NCI-H345 (cell line): Measurements from ENCODE around the gene TP53INP2.
"Not testable (repeated sequence)": the region's sequence is repeated elsewhere in the genome, so short reads cannot be mapped to it uniquely, and the experiment has no call there.

Experiments
- DNase-seq: peaks from one replicate; lab custom pipeline; 2025; lab: John Stamatoyannopoulos, UW

The TP53INP2 gene, protein sequence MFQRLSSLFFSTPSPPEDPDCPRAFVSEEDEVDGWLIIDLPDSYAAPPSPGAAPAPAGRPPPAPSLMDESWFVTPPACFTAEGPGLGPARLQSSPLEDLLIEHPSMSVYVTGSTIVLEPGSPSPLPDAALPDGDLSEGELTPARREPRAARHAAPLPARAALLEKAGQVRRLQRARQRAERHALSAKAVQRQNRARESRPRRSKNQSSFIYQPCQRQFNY

DNA sequence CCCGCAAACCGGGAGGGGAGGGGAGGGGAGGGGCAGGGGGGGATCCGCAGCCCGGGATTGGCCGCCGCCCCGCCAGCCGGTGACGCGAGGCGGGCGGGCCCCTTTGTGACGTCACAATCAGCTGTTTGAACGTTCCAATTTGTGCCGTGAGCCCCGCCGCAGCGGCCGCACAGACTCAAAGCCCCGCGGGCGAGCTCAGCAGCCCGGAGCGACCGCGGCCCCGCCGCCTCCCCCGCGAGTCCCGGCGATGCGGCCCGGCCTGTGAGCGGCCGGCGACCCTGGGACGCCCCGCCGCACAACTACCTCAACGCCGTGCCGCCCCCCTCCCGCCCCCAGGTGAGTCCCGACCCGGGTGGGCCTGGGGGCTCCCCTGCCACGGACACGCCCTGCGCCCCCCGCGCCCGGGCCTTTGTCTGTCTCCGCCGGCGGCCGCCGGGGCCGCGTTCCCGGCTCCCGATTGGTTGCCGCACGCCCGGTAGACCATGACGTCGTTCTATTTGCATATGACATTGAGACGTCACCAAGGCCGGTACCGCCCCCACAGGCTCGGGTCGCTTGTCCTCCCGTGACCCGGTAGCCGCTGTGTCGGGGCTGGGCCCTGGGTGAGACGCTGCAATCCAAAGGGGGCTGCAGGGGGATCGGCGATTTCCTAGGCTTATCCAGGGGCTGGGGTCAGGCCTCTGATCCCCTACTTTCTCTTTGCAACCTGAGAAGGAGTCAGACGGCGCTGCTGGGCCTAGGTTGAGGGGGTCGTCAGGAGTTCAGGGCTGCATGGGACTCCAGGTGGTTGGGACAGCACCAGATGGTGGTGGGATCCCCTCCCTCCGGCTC lies at the start of gene TP53INP2:
TP53INP2 (plus strand) TSS at position 168 of the 831 bp plus-strand sequence. CDS start 4,396 bp downstream, outside the sequence.
- DNase-seq: peak; percentile 93

DNA sequence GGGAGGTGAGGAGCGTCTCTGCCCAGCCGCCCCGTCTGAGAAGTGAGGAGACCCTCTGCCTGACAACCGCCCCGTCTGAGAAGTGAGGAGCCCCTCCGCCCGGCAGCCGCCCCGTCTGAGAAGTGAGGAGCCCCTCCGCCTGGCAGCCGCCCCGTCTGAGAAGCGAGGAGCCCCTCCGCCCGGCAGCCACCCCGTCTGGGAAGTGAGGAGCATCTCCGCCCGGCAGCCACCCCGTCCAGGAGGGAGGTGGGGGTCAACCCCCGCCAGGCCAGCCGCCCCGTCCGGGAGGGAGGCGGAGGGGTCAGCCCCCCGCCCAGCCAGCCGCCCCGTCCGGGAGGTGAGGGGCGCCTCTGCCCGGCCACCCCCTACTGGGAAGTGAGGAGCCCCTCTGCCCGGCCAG lies 45.5 kb upstream of the TP53INP2 start:
- DNase-seq: not testable (repeated sequence)

DNA sequence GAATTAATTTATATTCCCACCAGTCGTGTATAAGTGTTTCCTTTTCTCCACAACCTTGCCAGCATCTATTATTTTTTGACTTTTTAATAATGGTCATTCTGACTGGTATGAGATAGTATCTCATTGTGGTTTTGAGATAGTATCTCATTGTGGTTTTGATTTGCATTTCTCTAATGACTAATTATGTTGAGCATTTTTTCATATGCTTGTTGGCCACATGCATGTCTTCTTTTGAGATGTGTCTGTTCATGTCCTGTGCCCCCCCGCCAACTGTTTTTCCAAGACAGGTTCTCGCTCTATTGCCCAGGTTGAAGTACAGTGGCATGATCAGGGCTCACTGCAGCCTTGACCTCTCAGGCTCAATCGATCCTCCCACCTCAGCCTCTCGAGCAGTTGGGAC lies 42.3 kb upstream of the TP53INP2 start:
- DNase-seq: not testable (repeated sequence)

DNA sequence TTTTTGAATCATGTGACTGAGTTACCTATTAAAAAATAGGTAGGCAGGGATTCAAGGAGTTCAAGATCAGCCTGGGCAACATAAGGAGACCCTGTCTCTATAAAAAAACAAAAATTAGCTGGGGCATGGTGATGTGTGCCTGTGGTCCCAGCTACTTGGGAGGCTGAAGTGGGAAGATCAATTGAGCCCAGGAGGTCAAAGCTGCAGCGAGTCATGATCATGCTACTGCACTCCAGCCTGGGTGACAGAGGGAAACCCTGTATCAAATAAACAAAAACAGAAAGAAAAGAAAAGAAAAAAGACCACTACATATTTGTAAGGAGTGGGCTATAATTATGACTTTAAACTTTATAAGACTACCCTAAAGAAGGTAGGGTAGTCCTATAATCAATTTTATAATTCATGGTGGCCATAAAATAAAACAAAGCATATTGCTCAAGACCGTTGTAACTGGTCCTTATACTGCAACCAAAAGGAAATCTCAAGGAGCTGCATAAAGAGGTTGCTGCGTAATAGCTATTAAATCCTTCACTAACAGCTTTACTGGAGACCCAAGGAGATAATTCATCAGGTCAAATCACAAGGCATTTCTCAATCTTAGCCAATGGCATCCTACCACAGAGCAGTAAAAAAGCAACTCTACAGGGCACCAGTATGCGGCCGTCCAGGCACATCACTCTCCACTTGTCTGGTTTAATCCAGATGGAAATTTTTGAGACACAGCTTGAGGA lies 40.8 kb upstream of the TP53INP2 start:
- no peak for DNase-seq

DNA sequence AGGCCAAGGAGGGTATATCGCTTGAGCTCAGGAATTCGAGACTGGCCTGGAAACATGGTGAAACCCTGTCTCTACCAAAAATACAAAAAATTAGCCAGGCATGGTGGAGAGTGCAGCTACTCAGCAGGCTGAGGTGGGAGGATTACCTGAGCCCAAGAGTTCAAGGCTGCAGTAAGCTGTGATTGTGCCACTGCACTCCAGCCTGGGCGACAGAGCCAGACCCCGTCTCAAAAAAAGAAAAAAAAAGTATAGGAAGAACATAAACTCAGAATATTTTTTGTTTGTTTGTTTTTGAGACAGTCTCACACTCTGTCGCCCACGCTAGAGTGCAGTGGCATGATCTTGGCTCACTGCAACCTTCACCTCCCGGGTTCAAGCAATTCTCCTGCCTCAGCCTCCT lies 39.4 kb upstream of the TP53INP2 start:
- not testable (repeated sequence) for DNase-seq

DNA sequence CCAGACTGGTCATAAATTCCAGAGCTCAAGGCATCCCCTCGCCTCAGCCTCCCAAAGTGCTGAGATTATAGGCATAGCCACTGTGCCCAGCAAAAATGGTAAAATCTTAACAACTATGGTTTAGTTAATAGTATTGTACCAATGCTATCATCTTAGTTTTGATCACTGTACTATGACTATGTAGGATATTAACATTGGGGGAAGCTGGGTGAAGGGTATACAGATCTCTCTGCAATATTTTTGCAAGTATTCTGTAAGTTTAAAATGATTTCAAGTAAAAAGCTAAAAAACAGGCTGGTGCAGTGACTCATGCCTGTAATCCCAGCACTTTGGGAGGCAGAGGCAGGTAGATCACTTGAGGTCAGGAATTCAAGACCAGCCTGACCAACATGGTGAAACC lies 35.0 kb upstream of the TP53INP2 start:
- no peak for DNase-seq

DNA sequence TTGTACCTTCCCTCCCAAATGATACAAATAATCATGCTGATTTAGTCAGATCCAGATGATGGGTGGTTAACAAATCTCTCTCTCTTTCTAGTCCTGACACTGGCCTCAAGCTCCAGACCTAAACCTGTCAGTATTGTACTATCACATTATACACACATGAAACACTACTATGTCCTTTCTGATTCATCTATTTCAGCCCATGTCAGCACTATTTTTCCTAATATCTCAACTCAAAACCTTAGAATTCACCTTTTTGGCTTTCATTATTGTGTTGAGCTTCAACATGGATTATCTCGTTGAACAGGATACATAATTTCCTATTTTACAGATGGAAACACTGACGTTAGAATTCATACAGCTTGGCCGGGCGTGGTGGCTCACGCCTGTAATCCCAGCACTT lies 30.7 kb upstream of the TP53INP2 start:
- no peak for DNase-seq

DNA sequence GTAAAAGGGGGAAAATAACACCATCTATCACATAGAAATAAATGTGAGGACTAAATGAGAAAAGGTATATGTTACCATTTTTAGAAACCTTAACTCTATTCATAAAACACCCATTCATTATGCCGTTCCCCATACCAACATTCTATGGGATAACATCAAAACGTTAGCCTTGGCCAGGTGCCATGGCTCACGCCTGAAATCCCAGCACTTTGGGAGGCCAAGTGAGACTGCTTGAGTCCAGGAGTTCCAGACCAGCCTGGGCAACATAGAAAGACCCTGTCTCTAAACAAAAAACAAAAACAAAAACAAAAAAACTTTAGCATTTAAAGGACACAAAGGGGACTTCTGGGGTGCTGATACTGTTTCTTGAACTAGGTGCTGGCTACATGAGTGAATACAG lies 28.6 kb upstream of the TP53INP2 start:
- DNase-seq: no peak

DNA sequence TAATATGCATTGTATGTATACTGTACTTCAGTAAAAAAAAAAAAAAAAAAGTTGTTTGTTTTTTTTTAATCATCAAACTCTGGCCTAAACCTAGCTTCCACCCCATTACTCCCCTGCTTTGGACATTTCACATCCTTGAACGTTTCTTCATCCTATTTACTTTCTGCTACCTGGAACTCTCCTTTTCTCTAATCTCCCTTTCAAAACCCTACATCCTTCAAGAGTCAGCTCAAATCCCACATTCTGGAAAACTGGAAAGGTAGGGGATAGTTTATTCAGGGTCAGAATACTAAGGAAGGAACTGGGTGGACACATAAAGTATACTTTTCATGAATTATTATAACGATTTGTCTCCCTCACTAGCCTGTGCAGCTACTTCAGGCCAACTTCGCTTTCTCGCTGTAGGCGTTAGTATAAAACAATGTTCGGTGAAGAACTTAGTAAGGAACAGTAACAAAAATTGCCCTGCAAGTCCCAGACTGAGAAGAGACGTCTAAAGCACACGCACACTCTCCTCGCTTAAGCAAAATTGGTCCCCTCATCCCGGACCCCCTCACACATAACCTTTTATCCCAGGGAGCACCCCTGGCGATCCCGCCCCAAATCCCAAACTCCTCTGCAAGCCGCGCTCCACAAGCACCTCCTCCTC lies 28.0 kb upstream of the TP53INP2 start:
- no peak for DNase-seq

DNA sequence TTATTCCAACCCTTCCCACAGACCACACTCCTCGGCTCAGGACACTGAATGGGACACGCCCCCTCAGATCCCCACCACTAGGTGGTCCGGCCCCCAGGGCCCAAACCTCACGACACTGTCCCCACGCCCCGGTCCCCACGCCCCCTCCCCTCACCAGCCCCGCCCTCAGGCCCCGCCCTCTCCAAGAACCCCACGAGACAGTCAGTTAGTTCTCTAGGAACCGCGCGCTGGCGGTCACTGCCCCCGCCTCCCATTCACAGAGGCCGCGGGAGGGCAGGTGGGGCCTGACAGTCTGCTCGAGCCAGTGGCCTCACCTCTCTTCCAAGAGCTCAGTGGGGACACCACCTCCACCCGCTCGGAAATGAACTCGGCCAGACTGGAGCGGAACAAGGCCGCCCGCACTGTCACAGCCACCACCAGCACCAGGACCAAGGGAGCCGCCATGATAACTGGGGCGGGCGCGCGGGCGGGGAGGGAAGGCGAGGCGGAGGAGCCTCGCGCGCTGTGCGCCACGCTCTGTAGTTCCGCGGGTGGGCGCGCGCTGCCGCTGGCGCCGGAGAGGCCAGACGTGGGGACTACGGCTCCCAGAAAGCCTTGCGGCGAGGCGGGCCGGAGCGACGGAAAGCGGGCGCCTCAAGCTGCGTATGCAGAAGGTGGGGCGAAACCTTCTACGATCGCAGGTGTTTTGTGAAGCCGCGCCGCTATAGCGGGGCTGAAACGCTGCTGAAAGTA lies 27.3 kb upstream of the TP53INP2 start, which contains the start of gene PIGU:
PIGU (minus strand) TSS at position 451 of the 732 bp plus-strand sequence; CDS start at position 444, 7 bp downstream.
- DNase-seq: peak; percentile 99

DNA sequence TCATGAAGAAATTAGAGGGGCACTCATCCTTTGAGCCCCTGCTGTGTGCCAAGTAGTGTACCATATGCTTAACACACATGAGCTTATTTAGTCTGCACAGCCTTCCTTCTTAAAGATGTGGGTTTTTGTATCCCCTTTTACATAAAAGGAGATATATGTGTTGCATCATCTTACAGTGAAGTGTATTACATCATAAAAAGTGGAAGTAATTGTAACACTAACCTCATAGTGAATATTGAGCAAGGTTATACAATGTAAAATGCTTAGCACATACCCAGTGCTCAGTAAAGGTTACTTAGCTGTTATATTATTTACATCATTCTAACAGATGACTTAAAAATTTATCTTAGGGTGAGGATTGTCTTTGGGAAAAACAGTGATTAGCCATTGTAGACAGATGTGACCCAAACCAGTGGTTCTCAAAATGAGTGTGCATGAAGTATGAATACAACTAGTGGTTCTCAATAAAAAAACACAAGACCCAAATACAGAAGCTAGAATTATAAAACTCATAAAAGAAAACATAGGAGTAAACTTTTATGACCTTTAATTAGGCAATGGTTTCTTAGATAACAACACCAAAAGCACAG lies 23.5 kb upstream of the TP53INP2 start:
- no peak for DNase-seq

DNA sequence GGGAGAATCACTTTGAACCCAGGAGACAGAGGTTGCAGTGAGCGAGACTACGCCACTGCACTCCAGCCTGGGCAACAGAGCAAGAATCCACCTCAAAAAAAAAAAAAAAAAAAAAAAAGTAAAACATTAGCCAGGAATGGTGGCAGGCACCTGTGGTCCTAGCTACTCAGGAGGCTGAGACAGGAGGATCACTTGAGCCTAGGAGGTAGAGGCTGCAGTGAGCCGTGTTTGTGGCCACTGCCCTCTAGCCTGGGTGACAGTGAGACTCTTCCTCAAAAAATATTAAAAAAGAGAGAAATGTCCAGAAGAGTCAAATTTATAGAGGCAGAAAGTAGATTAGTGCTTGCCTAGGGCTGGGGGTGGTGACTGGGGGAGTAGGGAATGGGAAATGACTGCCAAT lies 20.5 kb upstream of the TP53INP2 start:
- no peak for DNase-seq

DNA sequence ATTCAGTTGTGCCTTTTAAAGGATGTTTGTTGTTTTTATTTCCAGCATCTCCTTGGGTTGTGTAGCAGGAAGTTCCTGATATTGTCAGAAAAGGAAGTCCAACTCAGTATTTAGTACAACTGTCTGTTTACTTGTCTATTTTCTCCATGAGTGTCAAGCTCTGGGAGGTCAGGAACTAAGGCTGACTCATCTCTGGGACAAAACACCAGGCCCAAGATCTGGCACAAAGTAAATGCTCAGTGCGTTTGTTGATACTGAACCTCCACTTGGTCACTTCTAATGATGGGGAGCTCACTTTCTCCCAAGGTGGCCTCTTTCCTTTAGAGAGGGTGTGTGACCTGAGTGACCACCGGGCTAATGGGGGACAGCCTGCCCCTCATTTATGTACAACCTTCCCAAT lies 14.7 kb upstream of the TP53INP2 start:
- no peak for DNase-seq

DNA sequence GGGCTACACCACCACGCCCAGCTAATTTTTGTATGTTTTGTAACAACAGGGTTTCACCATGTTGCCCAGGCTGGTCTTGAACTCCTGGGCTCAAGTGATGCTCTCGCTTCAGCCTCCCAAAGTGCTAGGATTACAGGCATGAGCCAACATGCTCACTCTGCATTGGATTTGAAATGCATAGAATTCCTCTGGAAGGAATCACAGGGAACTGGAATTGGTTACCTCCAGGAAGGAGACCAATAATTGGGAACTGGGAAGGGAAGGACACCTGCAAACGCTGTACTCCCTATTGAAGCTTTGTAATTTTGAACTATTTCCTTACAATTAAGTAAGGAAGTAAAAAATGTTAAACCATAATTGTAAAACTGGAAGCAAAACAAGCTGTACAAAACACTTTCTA lies 12.3 kb upstream of the TP53INP2 start:
- DNase-seq: no peak

DNA sequence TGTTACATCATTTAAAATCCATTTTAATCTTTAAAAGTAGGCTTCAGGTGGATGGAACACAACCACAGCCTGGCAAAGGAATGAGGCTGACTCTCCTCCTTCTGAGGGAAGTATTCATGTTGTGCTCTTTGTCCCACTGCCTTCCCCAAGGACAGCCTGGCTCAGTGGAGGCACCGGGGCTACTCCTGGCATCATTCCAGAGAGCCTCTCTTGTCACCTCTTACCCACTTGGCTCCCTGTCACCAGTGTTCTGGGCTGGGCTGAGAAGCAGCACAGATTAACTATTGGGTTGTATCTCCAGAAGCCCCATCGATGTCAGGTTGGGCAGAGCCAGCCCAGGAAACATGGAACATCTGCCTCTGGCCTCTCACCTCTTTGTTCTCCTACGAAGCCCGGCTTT lies 10.7 kb upstream of the TP53INP2 start:
- DNase-seq: no peak

DNA sequence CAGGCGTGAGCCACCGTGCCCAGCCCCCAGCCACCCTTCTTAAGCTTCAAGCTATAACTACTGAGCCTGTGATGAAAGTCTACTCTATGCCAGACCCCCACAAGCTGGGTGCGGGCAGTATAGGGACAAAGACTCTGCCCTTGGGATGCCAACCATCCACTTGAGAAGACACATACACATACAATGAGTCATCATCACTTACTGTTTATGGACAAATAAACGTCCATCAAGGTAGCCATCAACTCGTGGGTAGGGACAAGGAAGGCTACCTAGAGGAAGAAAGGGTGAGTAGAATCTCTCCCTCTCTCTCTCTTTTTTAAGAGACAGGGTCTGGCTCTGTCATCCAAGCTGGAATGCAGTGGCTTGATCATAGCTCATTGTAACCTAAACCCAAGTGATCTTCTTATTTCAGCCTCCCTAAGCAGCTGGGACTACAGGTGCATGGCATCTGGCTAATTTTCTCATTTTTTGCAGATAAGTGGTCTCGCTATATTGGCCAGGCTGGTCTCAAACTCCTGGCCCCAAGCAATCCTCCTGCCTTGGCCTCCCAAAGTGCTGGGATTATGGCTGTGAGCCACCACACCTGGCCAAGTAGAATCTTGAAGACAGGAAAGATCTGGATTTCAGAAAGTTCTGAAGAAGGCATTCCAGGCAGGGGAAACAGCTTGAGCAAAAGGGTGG lies 2.6 kb upstream of the TP53INP2 start:
- no peak for DNase-seq

DNA sequence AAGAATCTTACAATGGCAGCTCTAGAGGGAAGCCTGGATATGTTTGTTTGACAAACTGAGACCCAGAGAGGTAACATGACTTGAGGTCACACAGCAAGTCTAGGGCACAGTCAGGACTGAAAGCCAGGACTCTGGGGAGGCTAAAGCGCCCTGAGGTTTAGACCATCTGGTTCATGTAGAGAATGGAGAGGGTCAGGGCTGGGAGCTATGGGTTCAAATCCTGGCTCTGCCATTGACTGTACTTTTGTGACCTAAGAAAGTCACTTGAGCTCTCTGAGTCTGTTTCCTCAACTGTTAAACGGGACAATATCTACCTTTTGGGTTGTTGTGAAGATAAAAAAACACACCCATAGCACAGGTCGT lies 1.1 kb upstream of the TP53INP2 start:
- DNase-seq: no peak

DNA sequence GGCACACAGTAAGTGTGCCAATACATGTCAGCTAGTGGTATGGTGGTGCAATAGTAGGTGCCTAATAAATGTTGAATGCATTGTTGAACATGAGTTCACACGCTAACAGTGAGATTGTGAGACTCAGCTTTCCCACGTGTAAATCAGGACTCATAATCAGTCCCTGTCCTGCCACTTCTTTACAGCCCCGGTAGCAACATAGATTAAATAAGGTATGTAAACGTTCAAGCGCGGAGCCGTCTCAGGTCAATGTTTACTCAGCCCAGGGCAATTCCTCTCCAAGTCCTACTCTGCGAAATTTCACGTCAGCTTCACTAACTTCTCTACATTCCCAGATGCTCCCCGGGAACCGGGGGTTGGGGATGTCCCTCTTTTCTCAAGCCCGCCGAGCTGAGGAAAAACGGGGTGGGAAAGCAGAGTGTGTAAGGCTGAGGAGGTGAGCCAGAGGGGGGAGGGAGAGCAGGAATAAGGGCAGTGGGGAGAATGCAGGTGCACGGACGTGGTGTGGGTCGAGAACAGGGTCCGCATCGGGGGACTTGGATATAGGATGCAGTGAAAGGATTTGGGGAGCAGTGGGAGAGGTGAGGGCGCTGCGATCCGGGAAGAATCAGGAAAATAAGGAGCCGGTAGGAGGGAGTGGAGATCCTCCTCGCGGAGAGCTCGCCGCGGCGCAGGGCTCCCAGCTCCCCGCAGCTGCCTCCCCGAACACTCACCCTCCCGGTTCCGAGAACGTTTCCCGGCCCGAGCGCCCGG lies 544 bp upstream of the TP53INP2 start:
- peak; percentile 40 for DNase-seq

DNA sequence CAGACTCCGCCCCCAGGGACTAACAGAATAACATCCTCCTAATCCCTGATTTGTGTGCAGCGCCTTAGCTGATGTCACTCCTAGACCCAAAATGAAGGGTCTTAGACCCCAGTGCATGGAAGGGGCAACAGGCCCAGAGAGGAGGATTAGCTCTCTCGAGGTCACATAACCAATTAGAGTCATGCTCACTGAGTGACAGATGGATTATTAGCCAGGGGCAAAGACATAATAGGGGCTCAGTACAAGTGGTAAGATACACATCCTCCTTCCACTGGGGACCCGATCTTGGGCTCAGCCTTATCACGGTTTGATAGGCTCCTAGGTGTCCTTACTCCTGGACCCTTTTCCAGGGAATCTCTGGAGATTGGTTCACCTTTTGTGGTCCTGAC lies 858 bp downstream of the TP53INP2 start:
- peak; percentile 51 for DNase-seq
